ENCODE results near the gene C2orf74.
"Not testable (repeated sequence)": the region's sequence is repeated elsewhere in the genome, so short reads cannot be mapped to it uniquely, and the experiment has no call there.

The C2orf74 gene

DNA sequence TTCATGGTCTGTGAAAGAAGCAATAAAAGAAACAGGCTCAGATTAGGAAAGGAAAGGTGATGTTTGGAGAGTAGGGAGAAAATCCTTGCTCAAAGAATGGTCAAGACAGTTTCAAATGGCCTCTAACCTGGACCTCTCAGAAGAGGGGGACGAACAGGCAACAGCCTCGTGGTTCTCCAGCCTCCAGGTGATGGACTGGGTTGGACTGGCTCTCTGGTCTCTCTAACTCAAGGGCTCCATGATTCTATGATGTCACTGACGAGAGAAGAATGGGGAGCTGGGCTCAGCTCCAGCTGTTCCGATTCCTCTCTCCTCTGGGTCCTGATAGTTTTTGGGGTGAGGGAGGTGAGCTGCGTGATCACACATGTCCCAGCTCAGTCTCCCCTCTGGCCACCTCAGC is at the start of gene C2orf74:
C2orf74 (plus strand) TSS at position 301 of the 400 bp plus-strand sequence. CDS start 327 bp downstream, outside the sequence.
- no peak within 1 kb of the TSS for H3K9ac ChIP-seq (ENCODE audit: low read length)
- H3K9me3 ChIP-seq (ENCODE audit: control insufficient read depth, low read depth, low read length), result no peaks in the 10 kb centered on the region
- no peak within 1 kb of the TSS for H3K27ac ChIP-seq (ENCODE audit: low read length)
- peaks cover 12% of the 10 kb centered on the region for H3K36me3 ChIP-seq (ENCODE audit: control insufficient read depth, low read depth, low read length)
- H3K4me3 ChIP-seq (ENCODE audit: low read length), result no peak within 1 kb of the TSS
- no peaks in the 10 kb centered on the region for H3K27me3 ChIP-seq (ENCODE audit: control insufficient read depth, insufficient read depth, low read length)
- H3K4me1 ChIP-seq (ENCODE audit: control insufficient read depth, low read depth, low read length), result no peaks in the 10 kb centered on the region

DNA sequence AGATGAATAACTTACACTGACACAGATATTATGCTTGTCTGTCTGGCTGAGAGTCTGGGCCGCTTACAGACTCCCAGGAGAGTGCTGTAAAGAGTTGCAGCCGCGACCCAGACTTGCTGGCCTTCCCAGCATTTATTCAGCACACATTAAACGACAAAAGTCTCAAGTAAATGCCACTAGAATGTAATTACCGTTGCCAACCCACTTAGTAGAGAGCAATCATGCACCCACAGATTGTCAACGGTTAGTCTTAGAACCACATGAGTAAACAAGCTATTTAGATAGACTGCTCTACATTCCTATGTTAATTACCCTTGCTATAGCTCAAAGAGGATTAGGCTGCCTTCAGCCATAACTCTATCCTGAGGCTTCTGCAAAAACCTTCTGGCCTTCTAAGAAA is 47.8 kb upstream of the C2orf74 start:
- Histone ChIP-seq H3K27ac (ENCODE audit: low read length) (no peak overlapping the region), H3K9me3 (ENCODE audit: control insufficient read depth, low read depth, low read length) (no peaks in the 10 kb centered on the region), H3K36me3 (ENCODE audit: control insufficient read depth, low read depth, low read length) (peaks cover 4% of the 10 kb centered on the region), H3K4me1 (ENCODE audit: control insufficient read depth, low read depth, low read length) (no peaks in the 10 kb centered on the region), H3K9ac (ENCODE audit: low read length) (no peak overlapping the region), H3K4me3 (ENCODE audit: low read length) (no peak overlapping the region), H3K27me3 (ENCODE audit: control insufficient read depth, insufficient read depth, low read length) (no peaks in the 10 kb centered on the region)

GRCh38 chr2:61116302-61116701 is 45.7 kb upstream of the C2orf74 start:
- Histone ChIP-seq H3K4me1 (ENCODE audit: control insufficient read depth, low read depth, low read length) (no peaks in the 10 kb centered on the region), H3K4me3 (ENCODE audit: low read length) (no peak overlapping the region), H3K9ac (ENCODE audit: low read length) (no peak overlapping the region), H3K27ac (ENCODE audit: low read length) (no peak overlapping the region), H3K9me3 (ENCODE audit: control insufficient read depth, low read depth, low read length) (no peaks in the 10 kb centered on the region), H3K27me3 (ENCODE audit: control insufficient read depth, insufficient read depth, low read length) (no peaks in the 10 kb centered on the region), H3K36me3 (ENCODE audit: control insufficient read depth, low read depth, low read length) (peaks cover 4% of the 10 kb centered on the region)

DNA sequence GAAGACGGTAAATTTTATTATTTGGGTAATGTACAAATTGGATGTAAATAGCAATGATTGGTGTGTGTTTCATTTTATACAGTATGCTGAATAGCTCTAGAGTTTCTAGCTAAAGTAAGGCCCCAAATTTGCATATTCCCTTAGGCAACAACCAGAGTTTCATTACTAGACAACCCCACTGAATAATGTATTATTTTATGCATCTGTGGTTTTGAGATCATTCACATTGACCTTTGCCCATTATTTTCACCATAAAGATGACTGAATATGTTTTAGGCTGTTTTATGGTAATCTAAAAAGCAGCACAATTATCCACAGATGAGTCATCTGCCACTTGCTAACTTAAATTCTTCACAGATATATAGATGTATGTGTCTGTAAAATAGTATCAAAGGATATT is 44.5 kb upstream of the C2orf74 start:
- H3K9me3 ChIP-seq (ENCODE audit: control insufficient read depth, low read depth, low read length), result no peaks in the 10 kb centered on the region
- no peak overlapping the region for H3K4me3 ChIP-seq (ENCODE audit: low read length)
- no peaks in the 10 kb centered on the region for H3K27me3 ChIP-seq (ENCODE audit: control insufficient read depth, insufficient read depth, low read length)
- no peak overlapping the region for H3K9ac ChIP-seq (ENCODE audit: low read length)
- no peaks in the 10 kb centered on the region for H3K4me1 ChIP-seq (ENCODE audit: control insufficient read depth, low read depth, low read length)
- H3K27ac ChIP-seq (ENCODE audit: low read length), result no peak overlapping the region
- peaks cover 4% of the 10 kb centered on the region for H3K36me3 ChIP-seq (ENCODE audit: control insufficient read depth, low read depth, low read length)

- Histone ChIP-seq H3K36me3 (ENCODE audit: control insufficient read depth, low read depth, low read length) (no peaks in the 10 kb centered on the region), H3K9ac (ENCODE audit: low read length) (no peak overlapping the region), H3K4me1 (ENCODE audit: control insufficient read depth, low read depth, low read length) (peaks cover 6% of the 10 kb centered on the region), H3K9me3 (ENCODE audit: control insufficient read depth, low read depth, low read length) (no peaks in the 10 kb centered on the region), H3K4me3 (ENCODE audit: low read length) (no peak overlapping the region), H3K27ac (ENCODE audit: low read length) (no peak overlapping the region), H3K27me3 (ENCODE audit: control insufficient read depth, insufficient read depth, low read length) (no peaks in the 10 kb centered on the region)
These were observed 36.8 kb upstream of the C2orf74 start for GRCh38 chr2:61125123-61125710.

DNA sequence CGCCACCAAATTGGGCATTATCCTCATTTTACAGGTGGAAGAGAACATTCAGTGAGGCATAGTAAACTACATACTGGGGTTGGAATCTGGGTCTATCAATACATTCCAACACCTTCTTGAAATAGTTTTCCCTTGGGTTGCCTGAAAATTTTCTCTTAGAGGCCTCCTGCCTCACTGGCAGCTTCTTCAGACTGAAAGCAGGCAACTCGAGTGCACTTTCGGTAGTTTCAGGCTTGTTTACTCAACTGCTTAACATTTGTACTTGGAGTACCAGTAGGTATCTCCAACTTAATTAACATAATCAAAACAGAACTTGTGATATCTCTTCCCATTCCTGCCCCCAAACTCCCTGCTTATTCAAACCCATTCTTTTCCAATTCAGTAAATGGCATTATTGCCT is 36.2 kb upstream of the C2orf74 start:
- Histone ChIP-seq H3K27me3 (ENCODE audit: control insufficient read depth, insufficient read depth, low read length) (no peaks in the 10 kb centered on the region), H3K27ac (ENCODE audit: low read length) (no peak overlapping the region), H3K36me3 (ENCODE audit: control insufficient read depth, low read depth, low read length) (no peaks in the 10 kb centered on the region), H3K4me1 (ENCODE audit: control insufficient read depth, low read depth, low read length) (peaks cover 6% of the 10 kb centered on the region), H3K9ac (ENCODE audit: low read length) (no peak overlapping the region), H3K9me3 (ENCODE audit: control insufficient read depth, low read depth, low read length) (no peaks in the 10 kb centered on the region), H3K4me3 (ENCODE audit: low read length) (no peak overlapping the region)

- H3K27ac ChIP-seq (ENCODE audit: low read length); H3K36me3 ChIP-seq (ENCODE audit: control insufficient read depth, low read depth, low read length); H3K27me3 ChIP-seq (ENCODE audit: control insufficient read depth, insufficient read depth, low read length); H3K9me3 ChIP-seq (ENCODE audit: control insufficient read depth, low read depth, low read length); H3K9ac ChIP-seq (ENCODE audit: low read length); H3K4me1 ChIP-seq (ENCODE audit: control insufficient read depth, low read depth, low read length); H3K4me3 ChIP-seq (ENCODE audit: low read length): not testable (repeated sequence)
These were observed 33.9 kb upstream of the C2orf74 start for GRCh38 chr2:61128122-61128521.

- Histone ChIP-seq H3K9ac (ENCODE audit: low read length) (no peak overlapping the region), H3K4me1 (ENCODE audit: control insufficient read depth, low read depth, low read length) (no peaks in the 10 kb centered on the region), H3K27ac (ENCODE audit: low read length) (no peak overlapping the region), H3K9me3 (ENCODE audit: control insufficient read depth, low read depth, low read length) (no peaks in the 10 kb centered on the region), H3K4me3 (ENCODE audit: low read length) (no peak overlapping the region), H3K27me3 (ENCODE audit: control insufficient read depth, insufficient read depth, low read length) (no peaks in the 10 kb centered on the region), H3K36me3 (ENCODE audit: control insufficient read depth, low read depth, low read length) (no peaks in the 10 kb centered on the region)
These were observed 27.8 kb upstream of the C2orf74 start for GRCh38 chr2:61134141-61134540.

GRCh38 chr2:61135510-61135909 is 26.5 kb upstream of the C2orf74 start:
- Histone ChIP-seq H3K27me3 (ENCODE audit: control insufficient read depth, insufficient read depth, low read length) (no peaks in the 10 kb centered on the region), H3K4me3 (ENCODE audit: low read length) (no peak overlapping the region), H3K9ac (ENCODE audit: low read length) (no peak overlapping the region), H3K4me1 (ENCODE audit: control insufficient read depth, low read depth, low read length) (no peaks in the 10 kb centered on the region), H3K27ac (ENCODE audit: low read length) (no peak overlapping the region), H3K36me3 (ENCODE audit: control insufficient read depth, low read depth, low read length) (no peaks in the 10 kb centered on the region), H3K9me3 (ENCODE audit: control insufficient read depth, low read depth, low read length) (no peaks in the 10 kb centered on the region)

GRCh38 chr2:61138859-61139258 is 23.1 kb upstream of the C2orf74 start:
- Histone ChIP-seq H3K27ac (ENCODE audit: low read length) (no peak overlapping the region), H3K4me3 (ENCODE audit: low read length) (no peak overlapping the region), H3K27me3 (ENCODE audit: control insufficient read depth, insufficient read depth, low read length) (no peaks in the 10 kb centered on the region), H3K36me3 (ENCODE audit: control insufficient read depth, low read depth, low read length) (no peaks in the 10 kb centered on the region), H3K9ac (ENCODE audit: low read length) (no peak overlapping the region), H3K9me3 (ENCODE audit: control insufficient read depth, low read depth, low read length) (no peaks in the 10 kb centered on the region), H3K4me1 (ENCODE audit: control insufficient read depth, low read depth, low read length) (no peaks in the 10 kb centered on the region)

- H3K9me3 ChIP-seq (ENCODE audit: control insufficient read depth, low read depth, low read length), result no peaks in the 10 kb centered on the region
- no peak overlapping the region for H3K4me3 ChIP-seq (ENCODE audit: low read length)
- no peak overlapping the region for H3K27ac ChIP-seq (ENCODE audit: low read length)
- H3K4me1 ChIP-seq (ENCODE audit: control insufficient read depth, low read depth, low read length), result no peaks in the 10 kb centered on the region
- no peaks in the 10 kb centered on the region for H3K36me3 ChIP-seq (ENCODE audit: control insufficient read depth, low read depth, low read length)
- no peaks in the 10 kb centered on the region for H3K27me3 ChIP-seq (ENCODE audit: control insufficient read depth, insufficient read depth, low read length)
- H3K9ac ChIP-seq (ENCODE audit: low read length), result no peak overlapping the region
These were observed 20.8 kb upstream of the C2orf74 start for GRCh38 chr2:61141151-61141550.

- no peaks in the 10 kb centered on the region for H3K9me3 ChIP-seq (ENCODE audit: control insufficient read depth, low read depth, low read length)
- no peaks in the 10 kb centered on the region for H3K4me1 ChIP-seq (ENCODE audit: control insufficient read depth, low read depth, low read length)
- H3K9ac ChIP-seq (ENCODE audit: low read length), result peak overlapping the region; percentile 63
- H3K36me3 ChIP-seq (ENCODE audit: control insufficient read depth, low read depth, low read length), result no peaks in the 10 kb centered on the region
- H3K27ac ChIP-seq (ENCODE audit: low read length), result no peak overlapping the region
- no peaks in the 10 kb centered on the region for H3K27me3 ChIP-seq (ENCODE audit: control insufficient read depth, insufficient read depth, low read length)
- H3K4me3 ChIP-seq (ENCODE audit: low read length), result peak overlapping the region; percentile 69
These were observed 17.2 kb upstream of the C2orf74 start for GRCh38 chr2:61144697-61145268.

Measured in iPS-18a (cell line).